DOHH2 (cell line): Measurements from ENCODE around the gene COL27A1.

Experiments
- EZH2phosphoT487 ChIP-seq: fragments of 200-600 bp; sonication (generic); IDR thresholded peaks from 2 replicates; pipeline ENCODE4 v1.6.1; 2017; ENCODE audit warnings: borderline replicate concordance, mild to moderate bottlenecking, antibody characterized with exemption, low read length, moderate library complexity, mixed read lengths
- TF ChIP-seq, protein P1 (sequence below): fragments of 200-600 bp; sonication (generic); IDR thresholded peaks from one replicate; pipeline ENCODE4 v1.5.1; 2014; ENCODE audit warnings: antibody characterized with exemption, mild to moderate bottlenecking, low read depth, low read length; ENCODE audit not compliant: poor library complexity, severe bottlenecking

DNA sequence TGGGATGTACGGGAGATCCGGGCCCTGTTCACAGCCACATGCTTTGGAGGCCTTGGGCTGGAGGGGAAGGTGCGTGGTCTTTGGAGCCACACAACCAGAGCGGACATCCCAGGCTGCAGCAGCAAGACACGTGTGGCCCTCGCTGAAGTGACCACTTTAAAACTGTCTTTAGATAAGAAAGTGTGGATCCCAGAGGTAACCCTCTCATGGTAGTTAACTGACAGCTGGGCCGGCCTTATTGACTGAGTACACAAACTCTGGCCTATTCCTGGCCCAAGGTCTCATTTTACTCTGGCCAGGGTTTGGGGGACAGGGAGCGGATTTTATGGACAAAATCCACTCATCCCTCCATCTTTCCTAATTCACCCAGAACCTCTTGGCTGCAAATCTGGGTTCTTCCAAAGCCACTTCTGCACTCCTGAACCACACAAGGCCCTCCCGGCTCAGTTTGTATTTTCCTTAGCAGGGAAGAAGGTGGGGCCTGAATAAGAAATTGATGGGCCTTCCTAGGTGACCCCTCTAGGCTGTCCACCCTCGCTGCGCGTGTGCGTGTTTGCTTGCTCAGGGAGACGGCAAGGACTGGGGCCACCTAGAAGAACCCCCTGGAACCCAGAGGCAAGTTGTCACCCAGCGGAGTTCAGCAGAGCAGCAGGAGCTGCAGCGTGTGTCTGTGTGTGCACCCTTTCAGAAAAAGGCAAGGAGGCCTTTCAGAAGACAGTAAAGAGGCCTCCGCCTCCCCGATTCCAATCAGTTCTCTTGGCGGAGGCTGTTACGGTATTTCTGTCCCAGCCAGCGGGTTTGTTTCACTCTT is 94.3 kb downstream of the COL27A1 start:
- TF ChIP-seq, protein P1, sequence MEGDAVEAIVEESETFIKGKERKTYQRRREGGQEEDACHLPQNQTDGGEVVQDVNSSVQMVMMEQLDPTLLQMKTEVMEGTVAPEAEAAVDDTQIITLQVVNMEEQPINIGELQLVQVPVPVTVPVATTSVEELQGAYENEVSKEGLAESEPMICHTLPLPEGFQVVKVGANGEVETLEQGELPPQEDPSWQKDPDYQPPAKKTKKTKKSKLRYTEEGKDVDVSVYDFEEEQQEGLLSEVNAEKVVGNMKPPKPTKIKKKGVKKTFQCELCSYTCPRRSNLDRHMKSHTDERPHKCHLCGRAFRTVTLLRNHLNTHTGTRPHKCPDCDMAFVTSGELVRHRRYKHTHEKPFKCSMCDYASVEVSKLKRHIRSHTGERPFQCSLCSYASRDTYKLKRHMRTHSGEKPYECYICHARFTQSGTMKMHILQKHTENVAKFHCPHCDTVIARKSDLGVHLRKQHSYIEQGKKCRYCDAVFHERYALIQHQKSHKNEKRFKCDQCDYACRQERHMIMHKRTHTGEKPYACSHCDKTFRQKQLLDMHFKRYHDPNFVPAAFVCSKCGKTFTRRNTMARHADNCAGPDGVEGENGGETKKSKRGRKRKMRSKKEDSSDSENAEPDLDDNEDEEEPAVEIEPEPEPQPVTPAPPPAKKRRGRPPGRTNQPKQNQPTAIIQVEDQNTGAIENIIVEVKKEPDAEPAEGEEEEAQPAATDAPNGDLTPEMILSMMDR, result no peak
- TF ChIP-seq EZH2phosphoT487, result no peak
